GM23338 (cell line): ENCODE measurements around the gene CCDC6. TPM values are rescaled to one million over a fixed set of nuclear protein-coding genes. Genes with fewer than 3 reads are reported as not detected.
A peak's percentile ranks its signal among the peaks of the same experiment; 100 is the strongest.

ENCODE experiments used
- ATAC-seq: fragments of 200-7000 bp; cut with Tn5 transposase; 3 replicates; pipeline ENCODE4 v1.9.1; 2020
- DNase-seq: peaks from one replicate; pipeline ENCODE4 v3.0.0-alpha.2; 2015; ENCODE audit warnings: low spot score
- H2AFZ ChIP-seq: fragments of 200-600 bp; sonication (generic); 2 replicates; pipeline ENCODE4 v1.8.0; 2016; ENCODE audit warnings: antibody characterized with exemption, mild to moderate bottlenecking, moderate library complexity
- H3F3A ChIP-seq: fragments of 200-600 bp; sonication (generic); replicated peaks from 2 replicates; pipeline ENCODE4 v1.8.0; 2017; ENCODE audit warnings: antibody characterized with exemption, mixed run types, low read depth
- H3K27ac ChIP-seq: fragments of 200-600 bp; sonication (generic); 2 replicates; pipeline ENCODE4 v1.6.1; 2016; ENCODE audit warnings: low read depth
- H3K27me3 ChIP-seq: fragments of 200-600 bp; sonication (generic); 2 replicates; pipeline ENCODE4 v1.8.0; 2016; ENCODE audit warnings: mild to moderate bottlenecking, mixed run types, moderate library complexity; ENCODE audit not compliant: insufficient read depth
- H3K36me3 ChIP-seq: fragments of 200-600 bp; sonication (generic); 2 replicates; pipeline ENCODE4 v1.8.0; 2016; ENCODE audit warnings: mild to moderate bottlenecking; ENCODE audit not compliant: insufficient read depth
- H3K4me1 ChIP-seq: fragments of 200-600 bp; sonication (generic); 2 replicates; pipeline ENCODE4 v1.8.0; 2016; ENCODE audit warnings: mild to moderate bottlenecking, moderate library complexity; ENCODE audit not compliant: insufficient read depth
- H3K4me2 ChIP-seq: fragments of 200-600 bp; sonication (generic); 2 replicates; pipeline ENCODE4 v1.7.1; 2017; ENCODE audit warnings: mixed run types
- H3K4me3 ChIP-seq: fragments of 200-600 bp; sonication (generic); 2 replicates; pipeline ENCODE4 v1.6.1; 2016; ENCODE audit warnings: mixed run types
- H3K79me2 ChIP-seq: fragments of 200-600 bp; sonication (generic); replicated peaks from 2 replicates; pipeline ENCODE4 v1.8.0; 2017; ENCODE audit warnings: mild to moderate bottlenecking; ENCODE audit not compliant: insufficient read depth
- H3K9me2 ChIP-seq: fragments of 200-600 bp; sonication (generic); 2 replicates; pipeline ENCODE4 v1.8.0; 2017; ENCODE audit not compliant: insufficient read depth
- H4K20me1 ChIP-seq: fragments of 200-600 bp; sonication (generic); replicated peaks from 2 replicates; pipeline ENCODE4 v1.8.0; 2017; ENCODE audit warnings: mild to moderate bottlenecking; ENCODE audit not compliant: insufficient read depth
- H3K27ac Mint-ChIP-seq: 2 replicates; pipeline ENCODE4 v1.8.0; 2020; ENCODE audit warnings: inconsistent platforms, mild to moderate bottlenecking, moderate library complexity, mixed read lengths
- H3K27me3 Mint-ChIP-seq: 3 replicates; pipeline ENCODE4 v1.8.0; 2022; ENCODE audit warnings: low read depth, mild to moderate bottlenecking, moderate library complexity, mixed read lengths, inconsistent platforms; ENCODE audit not compliant: insufficient read depth, poor library complexity
- H3K36me3 Mint-ChIP-seq: 3 replicates; pipeline ENCODE4 v1.8.0; 2021; ENCODE audit warnings: low read depth, mild to moderate bottlenecking, inconsistent platforms, moderate library complexity, mixed read lengths
- H3K4me1 Mint-ChIP-seq: 3 replicates; pipeline ENCODE4 v1.8.0; 2020; ENCODE audit warnings: mild to moderate bottlenecking, inconsistent platforms, mixed read lengths
- H3K4me3 Mint-ChIP-seq: 3 replicates; pipeline ENCODE4 v1.8.0; 2021; ENCODE audit warnings: moderate library complexity, mild to moderate bottlenecking, inconsistent platforms, mixed read lengths
- H3K9me3 Mint-ChIP-seq: 3 replicates; pipeline ENCODE4 v1.8.0; 2020; ENCODE audit warnings: moderate library complexity, mild to moderate bottlenecking, inconsistent platforms, mixed read lengths
- CTCF ChIP-seq, 2 experiments: fragments of 200-600 bp in 1 of 2; sonication (generic) in 1 of 2; conservative IDR thresholded peaks; 2 replicates each; pipeline versions ENCODE4 v1.5.1 to v1.6.1; 2016 to 2017; ENCODE audit warnings: antibody characterized with exemption in 2 of 2, low read depth in 2 of 2, mild to moderate bottlenecking in 2 of 2, moderate library complexity in 1 of 2
- ETS1 ChIP-seq: IDR thresholded peaks from 2 replicates; pipeline ENCODE4 v1.6.1; 2016; ENCODE audit warnings: antibody characterized with exemption
- EZH2 ChIP-seq: fragments of 200-600 bp; sonication (generic); IDR thresholded peaks from one replicate; pipeline ENCODE4 v1.8.0; 2017; ENCODE audit warnings: antibody characterized with exemption, mild to moderate bottlenecking, low read depth; ENCODE audit not compliant: unreplicated experiment
- NANOG ChIP-seq: IDR thresholded peaks from 2 replicates; pipeline ENCODE4 v1.6.1; 2016; ENCODE audit warnings: antibody characterized with exemption, borderline replicate concordance
- POLR2AphosphoS5 ChIP-seq: IDR thresholded peaks from 2 replicates; pipeline ENCODE4 v1.6.1; 2016; ENCODE audit warnings: antibody characterized with exemption, low read depth
- REST ChIP-seq: IDR thresholded peaks from one replicate; pipeline ENCODE4 v1.6.1; 2018; ENCODE audit warnings: antibody characterized with exemption; ENCODE audit not compliant: unreplicated experiment
- ZNF331 ChIP-seq: fragments of 250-450 bp; sonication (Bioruptor Pico); IDR thresholded peaks from 2 replicates; pipeline ENCODE4 v1.5.0; 2020; ENCODE audit warnings: low read depth, mild to moderate bottlenecking, moderate library complexity
- polyA plus RNA-seq: library from polyadenylated mRNA; unstranded; fragments of >200 nt; fragmentation: Nextera tagmentation; extraction: Ambion mirVana; gene quantifications from 2 replicates; pipeline ENCODE4 v1.2.1, GENCODE V29; 2016
- total RNA-seq: library from RNA; depleted of rRNA; stranded (reverse); fragments of >200 nt; shearing (Covaris generic); gene quantifications from 2 replicates; pipeline ENCODE4 v1.2.3, GENCODE V29; 2014

The CCDC6 gene
- total and polyA plus RNA-seq, 2 experiments from 2014 or later, result 32.5 to 66.9 TPM

GRCh38 chr10:59881640-59882039 is 24.7 kb downstream of the CCDC6 start:
- no peaks in the 10 kb centered on the region for H3K36me3 ChIP-seq
- no peak for DNase-seq
- TF ChIP-seq POLR2AphosphoS5 (no peak), ZNF331 (CRISPR knock-in tag) (no peak)
- H3K27me3 ChIP-seq, result no peaks in the 10 kb centered on the region
- ATAC-seq, result no peak
- no peak overlapping the region for H2AFZ ChIP-seq
- no peak overlapping the region for H3K4me3 Mint-ChIP-seq
- 0 out of 2 replicates have a peak overlapping the region, but pooled peaks have one; percentile 48 for H3K4me2 ChIP-seq
- peaks cover 37% of the 10 kb centered on the region; the same call in 1 of the 2 replicates for H4K20me1 ChIP-seq
- no peak overlapping the region for H3K27ac ChIP-seq
- H3K27ac Mint-ChIP-seq, result no peak overlapping the region; the same call in 1 of the 2 replicates
- peaks cover 36% of the 10 kb centered on the region for H3K4me1 ChIP-seq
- H3F3A ChIP-seq, result 0 out of 2 replicates have a peak, but pooled peaks cover 4% of the 10 kb centered on the region
- no peak overlapping the region for H3K4me3 ChIP-seq
- H3K79me2 ChIP-seq, result peaks cover 93% of the 10 kb centered on the region
- H3K9me3 Mint-ChIP-seq, result no peaks in the 10 kb centered on the region
- H3K36me3 Mint-ChIP-seq, result no peaks in the 10 kb centered on the region
- H3K4me1 Mint-ChIP-seq, result peaks cover 67% of the 10 kb centered on the region
- no peaks in the 10 kb centered on the region for H3K27me3 Mint-ChIP-seq
- no peaks in the 10 kb centered on the region for H3K9me2 ChIP-seq

- Histone ChIP-seq H3K9me2 (no peaks in the 10 kb centered on the region), H3K79me2 (peaks cover 93% of the 10 kb centered on the region), H3K4me2 (0 out of 2 replicates have a peak overlapping the region, but pooled peaks have one; percentile 48), H3K27me3 (no peaks in the 10 kb centered on the region), H3K36me3 (no peaks in the 10 kb centered on the region), H2AFZ (no peak overlapping the region), H4K20me1 (peaks cover 32% of the 10 kb centered on the region; the same call in 1 of the 2 replicates), H3K27ac (no peak overlapping the region), H3K4me3 (no peak overlapping the region), H3F3A (0 out of 2 replicates have a peak, but pooled peaks cover 4% of the 10 kb centered on the region), H3K4me1 (peaks cover 32% of the 10 kb centered on the region)
- Mint-ChIP-seq H3K4me1 (peaks cover 61% of the 10 kb centered on the region), H3K9me3 (no peaks in the 10 kb centered on the region), H3K27me3 (no peaks in the 10 kb centered on the region), H3K27ac (no peak overlapping the region; the same call in 1 of the 2 replicates), H3K4me3 (no peak overlapping the region), H3K36me3 (no peaks in the 10 kb centered on the region)
- no peak for TF ChIP-seq POLR2AphosphoS5
- TF ChIP-seq REST, result no peak
- no peak for DNase-seq
- ATAC-seq, result peak; percentile 39
These were observed 25.3 kb downstream of the CCDC6 start for GRCh38 chr10:59880971-59881510.

GRCh38 chr10:59880019-59880717 is 26.2 kb downstream of the CCDC6 start:
- H4K20me1 ChIP-seq, result peaks cover 24% of the 10 kb centered on the region; the same call in 1 of the 2 replicates
- H3K36me3 Mint-ChIP-seq, result no peaks in the 10 kb centered on the region
- H3K27ac ChIP-seq, result no peak overlapping the region
- H3K79me2 ChIP-seq, result peaks cover 93% of the 10 kb centered on the region
- peaks cover 30% of the 10 kb centered on the region for H3K4me1 ChIP-seq
- H3K36me3 ChIP-seq, result no peaks in the 10 kb centered on the region
- no peak overlapping the region for H2AFZ ChIP-seq
- no peak overlapping the region for H3K4me2 ChIP-seq
- no peaks in the 10 kb centered on the region for H3K9me3 Mint-ChIP-seq
- H3K27ac Mint-ChIP-seq, result no peak overlapping the region
- no peak overlapping the region for H3K4me3 Mint-ChIP-seq
- ATAC-seq (no peak), DNase-seq (no peak)
- H3K27me3 ChIP-seq, result no peaks in the 10 kb centered on the region
- no peak overlapping the region for H3K4me3 ChIP-seq
- 0 out of 2 replicates have a peak, but pooled peaks cover under 1% of the 10 kb centered on the region for H3K9me2 ChIP-seq
- TF ChIP-seq ZNF331 (CRISPR knock-in tag), result no peak
- TF ChIP-seq NANOG, result no peak
- no peak for TF ChIP-seq ETS1
- TF ChIP-seq POLR2AphosphoS5, result no peak
- peak; percentile 9 to 15; a peak in 1 of 4 replicates for TF ChIP-seq CTCF (conservative IDR thresholded peaks at IDR 0.05; ENCODE audit: low read depth in 2 of 2)
- TF ChIP-seq EZH2, result no peak
- 0 out of 2 replicates have a peak, but pooled peaks cover 4% of the 10 kb centered on the region for H3F3A ChIP-seq
- H3K4me1 Mint-ChIP-seq, result peaks cover 57% of the 10 kb centered on the region
- H3K27me3 Mint-ChIP-seq, result no peaks in the 10 kb centered on the region
